ENCODE data around the gene SH3TC1.

SH3TC1 gene

GRCh38 chr4:8198906-8199593, at the start of gene SH3TC1:
Gene SH3TC1 (plus strand): TSS chr4:8199290. CDS start chr4:8205195, 5,905 bp downstream.
- Histone ChIP-seq H3K9ac (ENCODE audit: low read depth, low read length) (no peak within 1 kb of the TSS), H3K4me1 (ENCODE audit: control insufficient read depth, insufficient read depth, low read length) (no peaks in the 10 kb centered on the region), H3K9me3 (ENCODE audit: control insufficient read depth, insufficient read depth, low read length) (no peaks in the 10 kb centered on the region), H3K36me3 (ENCODE audit: control insufficient read depth, insufficient read depth, low read length) (no peaks in the 10 kb centered on the region), H3K27me3 (ENCODE audit: control insufficient read depth, insufficient read depth, low read length) (no peaks in the 10 kb centered on the region), H3K4me3 (ENCODE audit: low read depth, low read length) (no peak within 1 kb of the TSS), H3K27ac (ENCODE audit: low read depth, low read length) (no peak within 1 kb of the TSS)

DNA sequence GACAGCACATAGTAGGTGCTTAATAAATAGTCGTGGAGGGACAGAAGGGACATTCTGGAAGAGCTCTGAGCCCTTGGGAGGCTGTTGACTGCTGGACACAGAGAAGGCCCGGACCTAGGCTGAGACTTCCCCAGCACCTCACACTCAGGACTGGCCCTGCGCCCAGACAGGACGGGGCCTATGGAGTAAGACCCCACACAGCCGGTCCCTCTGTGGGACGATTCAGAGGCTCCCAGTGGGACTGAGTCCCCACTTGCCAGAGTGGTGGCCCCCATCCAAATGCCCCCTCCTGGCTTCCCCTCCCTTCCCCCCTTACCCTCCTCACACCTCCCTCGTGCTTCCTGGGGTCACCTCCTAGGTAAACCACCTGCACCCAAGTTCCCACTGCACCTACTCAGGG, 49.4 kb upstream of the SH3TC1 start:
- H3K36me3 ChIP-seq (ENCODE audit: control insufficient read depth, insufficient read depth, low read length) = no peaks in the 10 kb centered on the region
- no peak overlapping the region for H3K27ac ChIP-seq (ENCODE audit: low read depth, low read length)
- 0 out of 2 replicates have a peak, but pooled peaks cover 1% of the 10 kb centered on the region for H3K4me1 ChIP-seq (ENCODE audit: control insufficient read depth, insufficient read depth, low read length)
- no peaks in the 10 kb centered on the region for H3K27me3 ChIP-seq (ENCODE audit: control insufficient read depth, insufficient read depth, low read length)
- no peaks in the 10 kb centered on the region for H3K9me3 ChIP-seq (ENCODE audit: control insufficient read depth, insufficient read depth, low read length)
- H3K9ac ChIP-seq (ENCODE audit: low read depth, low read length) = no peak overlapping the region
- no peak overlapping the region for H3K4me3 ChIP-seq (ENCODE audit: low read depth, low read length)

DNA sequence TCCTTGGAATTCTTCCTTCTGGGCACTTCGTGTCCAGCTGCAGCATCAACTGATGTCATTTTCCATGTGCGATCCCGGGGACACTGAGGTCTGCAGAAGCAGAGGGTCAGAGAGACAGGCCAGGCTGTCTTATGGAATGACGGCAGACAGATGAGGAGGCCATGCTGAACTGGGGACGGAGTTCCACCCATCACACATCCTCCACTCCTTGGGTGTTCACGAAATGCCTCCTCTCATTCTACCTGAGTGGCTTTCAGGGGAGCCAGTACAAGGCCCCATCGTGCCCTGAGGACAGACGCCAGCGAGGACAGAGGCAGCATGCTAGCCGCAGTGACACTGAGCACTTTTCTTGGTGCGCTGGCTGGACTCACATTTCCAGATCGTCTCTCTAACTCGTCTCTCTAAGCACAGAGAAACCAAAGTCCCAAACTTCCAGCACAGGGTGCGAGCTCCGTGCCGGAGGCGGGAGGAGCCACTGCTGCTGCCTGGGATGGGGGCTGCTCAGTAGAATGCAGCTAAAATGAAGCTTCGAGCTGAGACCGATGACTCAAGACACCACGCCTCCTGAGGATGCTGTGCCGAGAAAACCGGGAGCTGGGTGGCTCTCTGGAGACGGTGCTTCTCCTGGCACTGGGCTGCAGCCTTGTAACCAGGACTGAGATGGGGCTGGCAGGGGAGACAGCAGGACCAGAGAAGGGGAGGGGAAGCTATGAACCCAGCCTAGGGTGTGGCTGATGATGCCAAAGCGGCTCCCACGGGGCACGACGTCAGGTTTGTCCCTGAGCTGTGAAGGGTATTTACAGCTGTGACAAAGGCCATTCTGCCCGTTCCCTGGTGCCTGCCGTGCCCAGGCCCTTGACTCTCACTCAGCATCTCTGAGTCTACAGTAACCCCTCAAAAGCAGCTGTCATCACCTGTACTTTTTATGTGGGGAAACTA, 48.7 kb upstream of the SH3TC1 start:
- Histone ChIP-seq H3K4me3 (ENCODE audit: low read depth, low read length) (no peak overlapping the region), H3K27me3 (ENCODE audit: control insufficient read depth, insufficient read depth, low read length) (no peaks in the 10 kb centered on the region), H3K36me3 (ENCODE audit: control insufficient read depth, insufficient read depth, low read length) (no peaks in the 10 kb centered on the region), H3K9me3 (ENCODE audit: control insufficient read depth, insufficient read depth, low read length) (no peaks in the 10 kb centered on the region), H3K4me1 (ENCODE audit: control insufficient read depth, insufficient read depth, low read length) (no peaks in the 10 kb centered on the region), H3K27ac (ENCODE audit: low read depth, low read length) (no peak overlapping the region), H3K9ac (ENCODE audit: low read depth, low read length) (no peak overlapping the region)

GRCh38 chr4:8151165-8151650, 47.9 kb upstream of the SH3TC1 start:
- H3K4me1 ChIP-seq (ENCODE audit: control insufficient read depth, insufficient read depth, low read length) = no peaks in the 10 kb centered on the region
- 0 out of 2 replicates have a peak, but pooled peaks cover under 1% of the 10 kb centered on the region for H3K27me3 ChIP-seq (ENCODE audit: control insufficient read depth, insufficient read depth, low read length)
- H3K36me3 ChIP-seq (ENCODE audit: control insufficient read depth, insufficient read depth, low read length) = no peaks in the 10 kb centered on the region
- H3K4me3 ChIP-seq (ENCODE audit: low read depth, low read length) = no peak overlapping the region
- H3K9ac ChIP-seq (ENCODE audit: low read depth, low read length) = no peak overlapping the region
- H3K9me3 ChIP-seq (ENCODE audit: control insufficient read depth, insufficient read depth, low read length) = no peaks in the 10 kb centered on the region
- no peak overlapping the region for H3K27ac ChIP-seq (ENCODE audit: low read depth, low read length)

DNA sequence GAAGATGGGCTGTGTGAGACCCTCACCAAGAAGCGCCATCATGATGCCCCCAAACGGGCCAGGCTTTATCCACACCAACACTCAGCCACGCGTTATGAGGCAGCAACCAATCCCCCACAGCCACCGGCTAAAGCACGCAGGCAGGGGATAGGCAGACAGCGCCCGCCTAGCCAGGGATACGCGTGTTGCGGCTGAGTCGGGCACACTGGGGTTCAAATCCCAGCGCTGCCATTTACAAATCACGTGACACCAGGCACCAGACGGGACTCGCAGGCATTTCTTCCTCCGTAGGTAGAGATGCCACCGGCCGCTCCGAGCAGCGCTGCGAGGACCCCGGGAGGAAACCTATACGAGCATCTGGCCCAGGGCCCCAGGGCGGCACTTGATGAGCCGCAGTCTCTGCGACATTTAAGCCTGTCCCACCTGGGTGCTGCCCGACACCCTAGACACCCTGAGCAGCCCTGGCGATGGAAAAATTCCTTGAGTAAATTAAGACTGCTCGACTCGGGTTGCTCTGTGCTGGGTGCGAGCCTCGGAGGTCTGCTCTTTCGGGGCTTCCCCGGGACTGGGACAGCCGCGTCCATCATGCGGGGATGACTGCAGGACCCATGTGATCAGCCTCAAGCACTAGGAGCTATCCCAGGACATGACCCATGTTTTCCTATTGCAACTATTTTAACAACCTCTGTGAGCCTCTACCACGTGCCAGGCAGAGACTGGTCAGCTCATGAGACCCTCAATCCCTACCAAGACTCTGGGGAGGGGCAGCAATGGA, 46.8 kb upstream of the SH3TC1 start:
- Histone ChIP-seq H3K27me3 (ENCODE audit: control insufficient read depth, insufficient read depth, low read length) (peaks cover 11% of the 10 kb centered on the region), H3K9me3 (ENCODE audit: control insufficient read depth, insufficient read depth, low read length) (no peaks in the 10 kb centered on the region), H3K4me3 (ENCODE audit: low read depth, low read length) (no peak overlapping the region), H3K4me1 (ENCODE audit: control insufficient read depth, insufficient read depth, low read length) (no peaks in the 10 kb centered on the region), H3K27ac (ENCODE audit: low read depth, low read length) (no peak overlapping the region), H3K9ac (ENCODE audit: low read depth, low read length) (no peak overlapping the region), H3K36me3 (ENCODE audit: control insufficient read depth, insufficient read depth, low read length) (no peaks in the 10 kb centered on the region)

DNA sequence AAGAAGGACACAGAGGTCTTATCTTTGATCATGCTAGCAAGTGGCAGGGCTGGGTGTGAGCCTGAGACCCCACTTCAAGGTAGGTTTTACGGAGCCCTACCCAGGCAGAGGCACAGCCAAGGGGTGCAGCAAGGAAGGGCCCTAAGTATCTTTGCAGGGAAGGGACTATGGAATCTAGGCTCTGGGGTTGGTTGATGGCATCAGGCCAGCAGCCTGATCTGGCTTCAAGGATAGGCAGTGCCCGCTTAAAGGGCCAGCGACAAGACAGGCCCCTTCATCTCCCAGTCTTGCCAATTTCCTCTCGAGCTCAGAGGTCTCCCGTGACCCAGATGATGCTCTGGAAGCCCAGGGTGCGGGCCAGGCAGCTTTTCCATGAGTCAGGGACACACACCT, 46.2 kb upstream of the SH3TC1 start:
- Histone ChIP-seq H3K4me1 (ENCODE audit: control insufficient read depth, insufficient read depth, low read length) (no peaks in the 10 kb centered on the region), H3K27ac (ENCODE audit: low read depth, low read length) (no peak overlapping the region), H3K9me3 (ENCODE audit: control insufficient read depth, insufficient read depth, low read length) (no peaks in the 10 kb centered on the region), H3K4me3 (ENCODE audit: low read depth, low read length) (no peak overlapping the region), H3K36me3 (ENCODE audit: control insufficient read depth, insufficient read depth, low read length) (no peaks in the 10 kb centered on the region), H3K27me3 (ENCODE audit: control insufficient read depth, insufficient read depth, low read length) (peaks cover 17% of the 10 kb centered on the region), H3K9ac (ENCODE audit: low read depth, low read length) (no peak overlapping the region)

- Histone ChIP-seq H3K9me3 (ENCODE audit: control insufficient read depth, insufficient read depth, low read length) (no peaks in the 10 kb centered on the region), H3K27ac (ENCODE audit: low read depth, low read length) (no peak overlapping the region), H3K4me3 (ENCODE audit: low read depth, low read length) (no peak overlapping the region), H3K4me1 (ENCODE audit: control insufficient read depth, insufficient read depth, low read length) (no peaks in the 10 kb centered on the region), H3K27me3 (ENCODE audit: control insufficient read depth, insufficient read depth, low read length) (peaks cover 23% of the 10 kb centered on the region), H3K36me3 (ENCODE audit: control insufficient read depth, insufficient read depth, low read length) (no peaks in the 10 kb centered on the region), H3K9ac (ENCODE audit: low read depth, low read length) (no peak overlapping the region)
These were observed 45.6 kb upstream of the SH3TC1 start for GRCh38 chr4:8153441-8153840.

DNA sequence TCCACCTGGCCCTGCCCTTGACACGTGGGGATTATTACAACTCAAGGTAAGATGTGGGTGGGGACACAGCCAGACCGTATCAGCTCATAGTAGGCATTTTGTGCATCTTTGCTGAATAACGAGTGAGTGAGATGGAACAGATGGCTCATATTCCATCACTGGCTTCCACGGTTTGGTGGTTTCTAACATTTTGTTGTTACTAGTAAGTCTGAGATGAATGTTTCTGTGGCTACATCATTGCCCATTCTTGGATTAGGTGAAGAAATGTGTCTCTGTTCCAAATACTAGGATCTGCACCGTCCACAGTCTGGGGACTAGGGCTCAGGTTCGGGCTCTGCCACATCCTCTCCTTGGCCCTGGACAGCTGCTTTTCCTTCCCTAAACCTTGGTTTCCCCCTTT, 44.0 kb upstream of the SH3TC1 start:
- H3K36me3 ChIP-seq (ENCODE audit: control insufficient read depth, insufficient read depth, low read length) = no peaks in the 10 kb centered on the region
- H3K27me3 ChIP-seq (ENCODE audit: control insufficient read depth, insufficient read depth, low read length) = peaks cover 34% of the 10 kb centered on the region
- H3K27ac ChIP-seq (ENCODE audit: low read depth, low read length) = no peak overlapping the region
- no peak overlapping the region for H3K9ac ChIP-seq (ENCODE audit: low read depth, low read length)
- H3K9me3 ChIP-seq (ENCODE audit: control insufficient read depth, insufficient read depth, low read length) = no peaks in the 10 kb centered on the region
- no peak overlapping the region for H3K4me3 ChIP-seq (ENCODE audit: low read depth, low read length)
- H3K4me1 ChIP-seq (ENCODE audit: control insufficient read depth, insufficient read depth, low read length) = no peaks in the 10 kb centered on the region; the same call in 1 of the 2 replicates

DNA sequence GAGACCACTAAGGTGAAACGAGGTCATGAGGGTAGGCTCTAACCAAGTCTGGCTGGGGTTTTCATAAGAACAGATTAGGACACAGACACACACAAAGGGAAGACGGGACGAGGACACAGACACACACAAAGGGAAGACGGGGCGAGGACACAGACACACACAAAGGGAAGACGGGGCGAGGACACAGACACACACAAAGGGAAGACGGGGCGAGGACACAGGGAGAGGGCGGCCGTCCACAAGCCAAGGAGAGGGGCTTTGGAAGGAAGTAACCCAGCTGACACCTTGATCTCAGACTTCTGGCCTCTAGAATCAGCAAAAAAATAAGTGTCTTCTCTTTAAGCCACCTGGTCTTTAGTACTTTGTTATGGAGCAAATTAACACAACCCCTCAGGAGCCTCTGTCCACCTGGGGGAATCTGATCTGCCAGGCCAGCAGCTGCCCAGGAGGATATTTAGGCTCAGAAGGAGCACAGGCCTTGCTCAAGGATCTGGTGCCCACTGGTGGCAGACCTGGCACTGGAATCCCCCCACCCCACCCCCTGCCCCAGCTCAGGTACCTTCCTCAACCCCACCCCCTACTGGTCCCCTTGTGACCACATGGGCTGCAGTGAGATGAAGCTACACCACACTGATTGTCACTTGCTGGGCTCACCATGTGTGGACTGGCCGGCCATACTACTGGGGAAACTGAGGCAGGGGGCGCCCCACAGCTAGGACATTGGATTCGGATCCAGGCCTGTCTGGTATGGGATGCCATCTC, 43.2 kb upstream of the SH3TC1 start:
- peaks cover 40% of the 10 kb centered on the region for H3K27me3 ChIP-seq (ENCODE audit: control insufficient read depth, insufficient read depth, low read length)

DNA sequence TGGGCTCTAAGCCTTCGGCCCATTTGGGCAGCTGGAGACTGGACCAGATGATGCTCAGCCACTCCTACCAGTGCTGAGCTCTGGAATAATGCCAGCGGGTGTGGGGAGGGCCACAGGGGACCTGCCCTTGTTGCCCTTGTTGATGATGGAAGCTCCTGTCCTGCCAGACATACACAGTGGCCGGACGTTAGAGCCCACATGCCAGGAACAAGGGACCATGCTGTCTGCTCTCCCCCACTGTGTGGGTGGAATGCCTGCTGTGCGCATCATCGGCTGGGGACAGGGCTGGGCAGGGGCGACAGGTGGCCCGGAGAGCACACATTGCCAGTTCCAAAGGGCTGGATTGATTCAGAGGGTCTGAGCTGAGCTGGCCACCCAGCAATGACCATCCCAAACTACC, 42.5 kb upstream of the SH3TC1 start:
- Histone ChIP-seq H3K4me1 (ENCODE audit: control insufficient read depth, insufficient read depth, low read length) (no peaks in the 10 kb centered on the region; the same call in 1 of the 2 replicates), H3K4me3 (ENCODE audit: low read depth, low read length) (no peak overlapping the region), H3K27ac (ENCODE audit: low read depth, low read length) (no peak overlapping the region), H3K9me3 (ENCODE audit: control insufficient read depth, insufficient read depth, low read length) (no peaks in the 10 kb centered on the region), H3K9ac (ENCODE audit: low read depth, low read length) (no peak overlapping the region), H3K36me3 (ENCODE audit: control insufficient read depth, insufficient read depth, low read length) (no peaks in the 10 kb centered on the region), H3K27me3 (ENCODE audit: control insufficient read depth, insufficient read depth, low read length) (peaks cover 40% of the 10 kb centered on the region)

More for the DNA sequence above, 43.2 kb upstream of the SH3TC1 start:
- no peak overlapping the region for H3K9ac ChIP-seq (ENCODE audit: low read depth, low read length)
- H3K36me3 ChIP-seq (ENCODE audit: control insufficient read depth, insufficient read depth, low read length) = no peaks in the 10 kb centered on the region
- H3K4me3 ChIP-seq (ENCODE audit: low read depth, low read length) = no peak overlapping the region
- H3K4me1 ChIP-seq (ENCODE audit: control insufficient read depth, insufficient read depth, low read length) = no peaks in the 10 kb centered on the region; the same call in 1 of the 2 replicates
- H3K27ac ChIP-seq (ENCODE audit: low read depth, low read length) = no peak overlapping the region
- H3K9me3 ChIP-seq (ENCODE audit: control insufficient read depth, insufficient read depth, low read length) = no peaks in the 10 kb centered on the region

All from HUES48 (cell line).